ENCODE data around the gene KCNQ1. TPM values are rescaled to one million over a fixed set of nuclear protein-coding genes. Genes with fewer than 3 reads are reported as not detected.

KCNQ1 gene
- total RNA-seq, 1 experiment from 2014 or later: not detected

- TF ChIP-seq CTCF (IDR thresholded peaks at IDR 0.05; ENCODE audit: unreplicated experiment): no peak
- Mint-ChIP-seq H3K4me1 (ENCODE audit: insufficient read depth, unreplicated experiment) (peaks cover 15% of the 10 kb centered on the region), H3K27me3 (ENCODE audit: insufficient read depth, unreplicated experiment) (no peaks in the 10 kb centered on the region), H3K4me3 (ENCODE audit: unreplicated experiment) (no peak overlapping the region), H3K36me3 (ENCODE audit: insufficient read depth, unreplicated experiment) (peaks cover 5% of the 10 kb centered on the region), H3K27ac (ENCODE audit: low read depth, unreplicated experiment) (no peak overlapping the region), H3K9me3 (ENCODE audit: unreplicated experiment) (no peaks in the 10 kb centered on the region)
- intact Hi-C loops (cut with micrococcal nuclease): no loop called here
- no TSS peak for BruUV-seq (replicated peaks)
- POLR2A ChIA-PET: interaction anchor here (0.5 kb wide), 1 partner anchor 44 kb away, joined by 3 read pairs; the partner anchor contains the start of gene KCNQ1OT1
- DNase-seq (ENCODE audit: unreplicated experiment): no peak
- CTCF ChIA-PET: interaction anchor here (0.5 kb wide), 1 partner anchor 141 kb away, joined by 3 read pairs; no protein-coding TSS in a partner anchor
These were observed 298.8 kb downstream of the KCNQ1 start for GRCh38 chr11:2743427-2744110.

- peaks cover 8% of the 10 kb centered on the region for H3K36me3 Mint-ChIP-seq (ENCODE audit: insufficient read depth, unreplicated experiment)
- H3K4me3 Mint-ChIP-seq (ENCODE audit: unreplicated experiment): no peak overlapping the region
- intact Hi-C loops (cut with micrococcal nuclease): no loop called here
- no TSS peak for BruUV-seq (replicated peaks)
- H3K4me1 Mint-ChIP-seq (ENCODE audit: insufficient read depth, unreplicated experiment): peaks cover 15% of the 10 kb centered on the region
- H3K27ac Mint-ChIP-seq (ENCODE audit: low read depth, unreplicated experiment): no peak overlapping the region
- POLR2A ChIA-PET: no interaction called here
- no peak for DNase-seq (ENCODE audit: unreplicated experiment)
- H3K9me3 Mint-ChIP-seq (ENCODE audit: unreplicated experiment): no peaks in the 10 kb centered on the region
- no peak for TF ChIP-seq CTCF (IDR thresholded peaks at IDR 0.05; ENCODE audit: unreplicated experiment)
- H3K27me3 Mint-ChIP-seq (ENCODE audit: insufficient read depth, unreplicated experiment): no peaks in the 10 kb centered on the region
- CTCF ChIA-PET: no interaction called here
These were observed 299.4 kb downstream of the KCNQ1 start for GRCh38 chr11:2744166-2744565.

GRCh38 chr11:2745511-2745910, 300.7 kb downstream of the KCNQ1 start:
- Mint-ChIP-seq H3K27ac (ENCODE audit: low read depth, unreplicated experiment) (no peak overlapping the region), H3K4me3 (ENCODE audit: unreplicated experiment) (no peak overlapping the region), H3K36me3 (ENCODE audit: insufficient read depth, unreplicated experiment) (peaks cover 9% of the 10 kb centered on the region), H3K27me3 (ENCODE audit: insufficient read depth, unreplicated experiment) (no peaks in the 10 kb centered on the region), H3K9me3 (ENCODE audit: unreplicated experiment) (no peaks in the 10 kb centered on the region), H3K4me1 (ENCODE audit: insufficient read depth, unreplicated experiment) (peaks cover 15% of the 10 kb centered on the region)
- no peak for TF ChIP-seq CTCF (IDR thresholded peaks at IDR 0.05; ENCODE audit: unreplicated experiment)
- no peak for DNase-seq (ENCODE audit: unreplicated experiment)
- BruUV-seq (replicated peaks): no TSS peak
- intact Hi-C loops (cut with micrococcal nuclease): no loop called here
- POLR2A ChIA-PET: no interaction called here
- CTCF ChIA-PET: interaction anchor here (0.6 to 1.0 kb wide), 3 partner anchors 25 to 209 kb away, joined by 3 to 5 read pairs (median 5); no protein-coding TSS in a partner anchor

GRCh38 chr11:2746401-2747247, 301.8 kb downstream of the KCNQ1 start:
- CTCF ChIA-PET: interaction anchor here (0.7 kb wide), 1 partner anchor 210 kb away, joined by 5 read pairs; no protein-coding TSS in a partner anchor
- intact Hi-C loops (cut with micrococcal nuclease): no loop called here
- Mint-ChIP-seq H3K4me3 (ENCODE audit: unreplicated experiment) (no peak overlapping the region), H3K27ac (ENCODE audit: low read depth, unreplicated experiment) (no peak overlapping the region), H3K36me3 (ENCODE audit: insufficient read depth, unreplicated experiment) (peaks cover 4% of the 10 kb centered on the region), H3K4me1 (ENCODE audit: insufficient read depth, unreplicated experiment) (peaks cover 13% of the 10 kb centered on the region), H3K27me3 (ENCODE audit: insufficient read depth, unreplicated experiment) (no peaks in the 10 kb centered on the region), H3K9me3 (ENCODE audit: unreplicated experiment) (no peaks in the 10 kb centered on the region)
- TF ChIP-seq CTCF (IDR thresholded peaks at IDR 0.05; ENCODE audit: unreplicated experiment): no peak
- BruUV-seq (replicated peaks): no TSS peak
- DNase-seq (ENCODE audit: unreplicated experiment): no peak
- POLR2A ChIA-PET: no interaction called here

All from MCF 10A (cell line).